GM08714 (cell line): Measurements from ENCODE around the gene PRR33.

Source experiments
- H3K4me3 ChIP-seq: fragments of 200-500 bp; sonication (Bioruptor generic); 2 replicates; pipeline ENCODE4 v1.5.1; 2014; ENCODE audit warnings: mild to moderate bottlenecking, low read length, inconsistent platforms
- ZNF274 ChIP-seq: IDR thresholded peaks from 2 replicates; pipeline ENCODE4 v1.6.1; 2012; ENCODE audit warnings: mild to moderate bottlenecking, low read depth, low read length

PRR33 gene

GRCh38 chr11:1931341-1932104 lies 39.8 kb upstream of the PRR33 start:
- no peak overlapping the region for H3K4me3 ChIP-seq
- TF ChIP-seq ZNF274: no peak

- no peak for TF ChIP-seq ZNF274
- H3K4me3 ChIP-seq: no peak overlapping the region
These were observed 38.8 kb upstream of the PRR33 start for GRCh38 chr11:1930462-1930830.

GRCh38 chr11:1929621-1930461 lies 38.1 kb upstream of the PRR33 start:
- no peak overlapping the region for H3K4me3 ChIP-seq
- no peak for TF ChIP-seq ZNF274

- no peak overlapping the region for H3K4me3 ChIP-seq
- no peak for TF ChIP-seq ZNF274
These were observed 37.3 kb upstream of the PRR33 start for GRCh38 chr11:1928891-1929541.

- H3K4me3 ChIP-seq: no peak overlapping the region
- no peak for TF ChIP-seq ZNF274
These were observed 36.8 kb upstream of the PRR33 start for GRCh38 chr11:1928470-1928890.

GRCh38 chr11:1927848-1928469 lies 36.3 kb upstream of the PRR33 start:
- H3K4me3 ChIP-seq: no peak overlapping the region
- TF ChIP-seq ZNF274: no peak

- TF ChIP-seq ZNF274: no peak
- H3K4me3 ChIP-seq: no peak overlapping the region
These were observed 35.5 kb upstream of the PRR33 start for GRCh38 chr11:1927026-1927847.

GRCh38 chr11:1926156-1927025 lies 34.7 kb upstream of the PRR33 start:
- TF ChIP-seq ZNF274: no peak
- H3K4me3 ChIP-seq: no peak overlapping the region

- TF ChIP-seq ZNF274: no peak
- H3K4me3 ChIP-seq: no peak overlapping the region
These were observed 33.9 kb upstream of the PRR33 start for GRCh38 chr11:1925373-1926155.

GRCh38 chr11:1924646-1925372 lies 33.1 kb upstream of the PRR33 start:
- no peak for TF ChIP-seq ZNF274
- H3K4me3 ChIP-seq: no peak overlapping the region

- H3K4me3 ChIP-seq: no peak overlapping the region
- TF ChIP-seq ZNF274: no peak
These were observed 32.5 kb upstream of the PRR33 start for GRCh38 chr11:1924181-1924580.
